Fibroblast of skin of right biceps (primary cell): Measurements from ENCODE around the gene MGAT4A.
A peak's percentile ranks its signal among the peaks of the same experiment; 100 is the strongest.

ENCODE experiments used
- DNase-seq: peaks from one replicate; pipeline ENCODE4 v3.0.0-alpha.2; 2013

MGAT4A gene

GRCh38 chr2:98731041-98731893 is at the start of gene MGAT4A:
MGAT4A (minus strand) TSS chr2:98731132; CDS start chr2:98726332, 4,800 bp downstream.
- peak; percentile 25 for DNase-seq

- no peak for DNase-seq
Observed at GRCh38 chr2:98778741-98779483, 48.0 kb upstream of the MGAT4A start.

GRCh38 chr2:98778151-98778550 is 47.2 kb upstream of the MGAT4A start:
- no peak for DNase-seq

GRCh38 chr2:98777710-98778109 is 46.8 kb upstream of the MGAT4A start:
- no peak for DNase-seq

- no peak for DNase-seq
Observed at GRCh38 chr2:98777076-98777475, 46.1 kb upstream of the MGAT4A start.

- DNase-seq, result no peak
Observed at GRCh38 chr2:98776136-98776535, 45.2 kb upstream of the MGAT4A start.

- no peak for DNase-seq
Observed at GRCh38 chr2:98775146-98775986, 44.4 kb upstream of the MGAT4A start.

GRCh38 chr2:98773907-98774306 is 43.0 kb upstream of the MGAT4A start:
- DNase-seq, result no peak

GRCh38 chr2:98773169-98773568 is 42.2 kb upstream of the MGAT4A start:
- no peak for DNase-seq

GRCh38 chr2:98772536-98772935 is 41.6 kb upstream of the MGAT4A start:
- DNase-seq, result no peak

GRCh38 chr2:98771721-98772524 is 41.0 kb upstream of the MGAT4A start:
- peak; percentile 26 for DNase-seq

- DNase-seq, result no peak
Observed at GRCh38 chr2:98771264-98771663, 40.3 kb upstream of the MGAT4A start.

- DNase-seq, result no peak
Observed at GRCh38 chr2:98769784-98770183, 38.9 kb upstream of the MGAT4A start.

- DNase-seq, result no peak
Observed at GRCh38 chr2:98769114-98769476, 38.2 kb upstream of the MGAT4A start.

GRCh38 chr2:98768384-98769113 is 37.6 kb upstream of the MGAT4A start:
- DNase-seq, result no peak

GRCh38 chr2:98764499-98764898 is 33.6 kb upstream of the MGAT4A start:
- no peak for DNase-seq

- no peak for DNase-seq
Observed at GRCh38 chr2:98763209-98763951, 32.4 kb upstream of the MGAT4A start.

- DNase-seq, result no peak
Observed at GRCh38 chr2:98761909-98762308, 31.0 kb upstream of the MGAT4A start.

- no peak for DNase-seq
Observed at GRCh38 chr2:98761267-98761781, 30.4 kb upstream of the MGAT4A start.

- no peak for DNase-seq
Observed at GRCh38 chr2:98759827-98760625, 29.1 kb upstream of the MGAT4A start.
